RKO (cell line): Measurements from ENCODE around the gene RPEL1.
"Not testable (repeated sequence)": the region's sequence is repeated elsewhere in the genome, so short reads cannot be mapped to it uniquely, and the experiment has no call there.

ENCODE experiments used
- DNase-seq: peaks from one replicate; pipeline ENCODE4 v3.0.0-alpha.2; 2016; ENCODE audit warnings: low spot score

RPEL1 gene

DNA sequence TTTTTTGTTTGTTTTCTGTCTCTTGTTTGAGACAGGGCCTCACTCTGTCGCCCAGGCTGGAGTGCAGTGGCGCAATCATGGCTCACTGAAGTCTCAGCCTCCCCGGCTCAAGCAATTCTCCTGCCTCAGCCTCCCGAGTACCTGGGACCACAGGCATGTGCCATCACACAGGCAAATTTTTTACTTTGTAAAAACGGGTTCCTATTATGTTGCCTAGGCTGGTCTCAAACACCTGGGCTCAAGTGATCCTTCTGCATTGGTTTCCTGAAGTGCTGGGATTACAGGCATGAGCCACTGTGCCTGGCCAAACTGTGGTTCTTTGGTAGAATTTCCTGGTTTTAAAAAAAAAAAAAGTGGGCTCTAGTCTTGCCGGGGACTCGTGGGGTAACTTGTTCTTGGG, at the start of gene RPEL1:
Gene RPEL1 (plus strand): TSS at position 301 of the 400 bp plus-strand sequence. CDS start 110 bp downstream, outside the sequence.
- not testable (repeated sequence) for DNase-seq

DNA sequence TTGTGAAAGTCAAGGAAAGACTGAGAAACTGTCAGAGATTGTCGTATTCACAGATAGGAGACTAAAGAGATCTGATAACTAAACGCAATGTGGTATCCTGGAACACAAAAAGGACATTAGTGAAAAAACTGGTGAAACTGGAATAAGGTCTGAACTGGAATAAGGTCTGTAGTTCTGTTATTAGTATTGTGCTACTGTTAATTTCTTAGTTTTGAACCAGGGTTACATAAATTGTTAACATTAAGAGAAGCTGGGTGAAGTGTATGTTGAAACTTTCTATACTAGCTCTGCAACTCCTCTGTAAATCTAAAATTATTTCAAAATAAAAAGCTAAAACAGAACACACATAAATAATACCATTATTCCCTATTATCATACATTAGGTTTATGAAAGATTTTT, 49.2 kb upstream of the RPEL1 start:
- no peak for DNase-seq

DNA sequence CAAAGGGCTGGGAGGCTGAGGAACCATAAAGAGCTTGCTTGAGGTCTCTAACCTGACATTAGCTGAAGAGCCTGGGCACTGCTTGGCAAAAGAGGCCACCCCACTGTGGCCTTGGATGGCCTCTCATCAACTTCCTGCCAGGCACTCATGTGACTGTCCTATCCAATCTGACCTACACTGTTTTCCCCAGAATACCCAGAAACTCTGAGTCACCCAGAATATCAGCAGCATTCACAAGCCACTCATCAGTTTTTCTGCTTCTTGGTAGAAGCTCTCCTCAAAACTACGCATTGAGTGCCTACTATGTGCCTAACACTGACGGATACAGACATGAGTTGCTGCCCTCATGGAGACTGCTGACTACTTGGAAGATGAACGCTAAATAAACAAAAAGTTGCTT, 48.5 kb upstream of the RPEL1 start:
- DNase-seq = peak; percentile 85

DNA sequence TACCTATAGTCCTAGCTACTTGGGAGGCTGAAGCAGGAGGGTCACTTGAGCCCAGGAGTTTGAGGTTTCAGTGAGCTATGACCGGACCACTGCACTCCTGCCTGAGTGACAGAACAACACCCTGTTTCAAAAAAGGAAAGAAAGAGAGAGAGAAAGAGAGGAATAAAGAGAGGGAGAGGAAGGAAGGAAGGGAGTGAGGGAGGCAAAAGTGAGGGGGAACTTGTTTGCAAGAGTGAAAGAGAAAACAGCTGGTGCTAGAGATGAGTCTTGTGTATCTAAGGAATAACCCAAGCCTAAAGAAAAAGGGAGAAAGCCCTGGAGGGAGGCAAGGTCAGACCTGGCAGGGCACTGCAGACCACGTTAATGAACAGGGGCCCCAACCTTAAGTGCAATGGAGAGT, 47.8 kb upstream of the RPEL1 start:
- no peak for DNase-seq

DNA sequence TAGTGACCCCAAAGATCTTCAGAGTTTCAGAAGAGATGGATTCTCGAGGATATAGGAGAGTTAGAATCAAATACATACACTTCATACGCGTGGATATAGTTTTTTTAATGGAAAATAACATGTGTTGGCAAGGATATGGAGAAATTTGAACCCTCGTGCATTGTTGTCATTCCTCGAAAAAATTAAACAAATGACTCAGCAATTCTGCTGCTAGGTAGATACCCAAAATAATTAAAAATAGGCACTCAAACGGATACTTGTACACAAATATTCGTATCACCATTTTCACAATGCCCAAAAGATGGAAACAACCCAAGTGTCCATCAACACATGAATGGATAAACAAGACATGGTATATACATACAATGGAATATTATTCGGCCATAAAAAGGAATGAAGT, 47.0 kb upstream of the RPEL1 start:
- no peak for DNase-seq

DNA sequence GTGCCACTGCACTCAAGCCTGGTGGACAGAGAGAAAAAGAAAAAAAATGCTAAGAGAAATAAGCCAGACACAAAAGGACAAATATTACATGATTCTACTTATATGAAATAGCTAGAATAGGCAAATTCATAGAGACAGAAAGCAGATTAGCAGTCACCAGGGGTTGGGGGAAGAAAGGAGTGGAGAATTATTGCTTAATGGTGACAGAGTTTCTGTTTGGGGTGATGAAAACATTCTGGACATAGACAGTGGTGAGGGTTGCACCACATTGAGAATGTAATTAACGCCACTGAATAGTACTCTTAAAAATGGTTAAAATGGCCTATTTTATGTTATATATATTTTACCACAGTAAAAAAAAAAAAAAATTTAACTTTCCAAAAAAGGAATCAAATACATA, 46.2 kb upstream of the RPEL1 start:
- no peak for DNase-seq

DNA sequence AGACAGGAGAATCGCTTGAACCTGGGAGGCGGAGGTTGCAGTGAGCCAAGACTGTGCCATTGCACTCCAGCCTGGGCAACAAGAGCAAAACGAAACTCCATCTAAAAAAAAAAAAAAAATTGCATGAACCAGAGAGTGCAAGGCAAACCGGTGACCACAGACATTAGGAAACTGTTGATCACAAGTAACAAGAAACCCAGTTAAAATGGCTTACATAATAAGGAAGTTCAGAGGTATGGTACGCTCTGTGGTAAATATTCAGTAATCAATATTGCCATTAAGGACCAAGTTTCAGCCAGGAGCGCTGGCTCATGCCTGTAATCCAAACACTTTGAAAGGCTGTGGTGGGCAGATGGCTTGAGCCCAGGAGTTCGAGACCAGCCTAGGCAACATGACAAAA, 43.4 kb upstream of the RPEL1 start:
- no peak for DNase-seq

DNA sequence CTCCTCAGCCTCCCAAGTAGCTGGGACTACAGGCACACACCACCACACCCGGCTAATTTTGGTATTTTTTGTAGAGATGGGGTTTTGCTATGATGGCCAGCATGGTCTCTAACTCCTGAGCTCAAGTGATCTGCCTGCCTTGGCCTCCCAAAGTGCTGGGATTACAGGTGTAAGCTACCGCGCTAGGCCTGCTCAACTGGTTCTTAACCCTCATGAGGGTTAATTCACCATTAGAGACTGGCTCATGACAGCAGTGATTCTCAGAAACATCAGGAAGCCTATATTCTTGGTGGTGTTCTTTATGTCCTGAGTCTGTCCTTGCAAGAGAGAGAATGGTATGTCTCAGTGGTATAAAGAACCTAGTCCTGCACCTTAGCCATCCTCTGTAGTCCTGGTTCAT, 42.2 kb upstream of the RPEL1 start:
- DNase-seq = no peak

DNA sequence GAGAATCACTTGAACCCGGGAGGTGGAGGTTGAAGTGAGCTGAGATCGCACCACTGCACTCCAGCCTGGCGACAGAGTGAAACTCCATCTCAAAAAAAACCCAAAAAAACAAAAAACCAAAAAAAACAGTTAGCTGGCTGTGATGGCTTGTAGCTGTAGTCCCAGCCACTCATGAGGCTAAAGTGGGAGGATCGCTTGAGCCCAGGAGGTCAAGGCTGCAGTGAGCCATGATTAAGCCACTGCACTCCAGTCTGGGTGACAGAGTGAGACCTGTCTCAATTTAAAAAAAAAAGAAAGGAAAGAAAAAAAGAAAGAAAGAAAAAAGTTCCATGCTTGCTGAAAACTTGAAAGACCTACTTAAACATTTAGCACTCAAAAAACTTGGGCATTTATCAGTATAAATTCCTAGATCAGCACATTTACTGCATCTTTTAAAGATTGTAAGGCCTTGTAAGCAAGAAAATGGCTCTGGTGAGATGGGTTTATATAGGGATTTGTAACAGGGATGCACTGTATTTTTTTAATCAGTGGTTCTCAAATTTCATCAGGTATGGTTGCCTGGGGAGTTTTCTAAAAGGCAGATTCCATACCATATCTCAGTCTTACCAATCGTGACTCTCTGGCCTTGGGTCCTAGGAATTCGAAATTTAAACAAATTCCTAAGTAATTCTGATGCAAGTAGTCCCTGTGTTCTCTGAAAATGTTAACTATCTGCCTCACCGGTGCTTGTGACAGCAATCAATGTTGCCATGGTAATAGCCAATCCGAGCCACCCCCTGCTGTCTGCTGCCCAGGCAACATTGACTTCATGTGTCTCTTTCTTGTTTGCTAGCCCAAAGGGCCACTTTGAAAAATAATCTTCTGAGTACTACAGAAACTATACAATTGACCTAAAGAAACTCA, 41.1 kb upstream of the RPEL1 start:
- DNase-seq = no peak

DNA sequence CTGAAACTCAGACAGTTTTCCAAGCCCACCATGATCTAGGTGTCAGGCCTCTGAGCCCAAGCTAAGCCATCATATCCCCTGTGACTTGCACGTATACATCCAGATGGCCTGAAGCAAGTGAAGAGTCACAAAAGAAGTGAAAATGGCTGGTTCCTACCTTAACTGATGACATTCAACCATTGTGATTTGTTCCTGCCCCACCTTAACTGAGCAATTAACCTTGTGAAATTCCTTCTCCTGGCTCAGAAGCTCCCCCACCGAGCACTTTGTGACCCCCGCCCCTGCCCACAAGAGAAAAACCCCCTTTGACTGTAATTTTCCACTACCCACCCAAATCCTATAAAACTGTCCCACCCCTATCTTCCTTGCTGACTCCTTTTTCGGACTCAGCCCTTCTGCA, 40.3 kb upstream of the RPEL1 start:
- not testable (repeated sequence) for DNase-seq

DNA sequence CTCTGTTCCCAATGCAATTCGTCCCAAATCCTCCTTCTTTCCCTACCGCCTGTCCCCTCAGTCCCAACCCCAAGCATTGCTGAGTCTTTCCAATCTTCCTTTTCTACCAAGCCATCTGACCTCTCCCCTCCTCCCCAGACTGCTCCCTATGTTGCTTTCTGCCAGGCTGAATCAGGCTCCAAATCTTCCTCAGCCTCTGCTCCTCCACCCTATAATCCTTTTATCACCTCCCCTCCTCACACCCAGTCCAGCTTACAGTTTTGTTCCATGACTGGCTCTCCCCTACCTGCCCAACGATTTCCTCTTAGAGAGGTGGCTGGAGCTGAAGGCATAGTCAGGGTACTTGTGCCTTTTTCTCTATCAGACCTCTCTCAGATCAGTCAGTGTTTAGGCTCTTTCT, 39.0 kb upstream of the RPEL1 start:
- not testable (repeated sequence) for DNase-seq

DNA sequence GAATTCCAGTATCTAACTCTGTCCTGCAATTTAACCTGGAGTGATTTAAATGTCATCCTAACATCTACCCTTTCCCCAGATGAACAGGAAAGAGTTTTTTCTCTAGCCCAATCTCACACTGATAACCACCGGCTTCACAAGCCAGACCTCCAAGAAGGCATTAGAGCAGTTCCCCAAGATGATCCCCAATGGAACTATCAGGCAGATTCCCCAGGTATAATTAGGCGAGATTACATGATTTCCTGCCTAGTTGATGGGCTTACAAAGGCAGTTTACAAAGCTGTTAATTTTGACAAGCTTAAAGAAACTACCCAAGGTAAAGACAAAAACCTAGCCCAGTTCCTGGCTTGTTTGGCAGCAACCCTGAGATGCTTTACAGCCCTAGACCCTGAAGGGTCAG, 38.5 kb upstream of the RPEL1 start:
- no peak for DNase-seq

DNA sequence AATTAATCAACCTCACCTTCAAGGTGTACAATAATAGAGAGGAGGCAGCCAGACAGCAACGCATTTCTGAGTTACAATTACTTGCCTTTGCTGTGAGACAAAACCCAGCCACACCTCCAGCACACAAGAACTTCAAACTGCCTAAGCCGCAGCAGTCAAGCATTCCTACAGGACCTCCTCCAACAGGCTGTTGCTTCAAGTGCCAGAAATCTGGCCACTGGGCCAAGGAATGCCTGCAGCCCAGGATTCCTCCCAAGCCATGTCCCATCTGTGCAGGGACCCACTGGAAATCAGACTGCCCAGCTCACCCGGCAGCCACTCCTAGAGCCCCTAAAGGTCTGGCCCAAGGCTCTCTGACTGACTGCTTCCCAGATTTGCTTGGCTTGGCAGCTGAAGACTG, 38.0 kb upstream of the RPEL1 start:
- not testable (repeated sequence) for DNase-seq

DNA sequence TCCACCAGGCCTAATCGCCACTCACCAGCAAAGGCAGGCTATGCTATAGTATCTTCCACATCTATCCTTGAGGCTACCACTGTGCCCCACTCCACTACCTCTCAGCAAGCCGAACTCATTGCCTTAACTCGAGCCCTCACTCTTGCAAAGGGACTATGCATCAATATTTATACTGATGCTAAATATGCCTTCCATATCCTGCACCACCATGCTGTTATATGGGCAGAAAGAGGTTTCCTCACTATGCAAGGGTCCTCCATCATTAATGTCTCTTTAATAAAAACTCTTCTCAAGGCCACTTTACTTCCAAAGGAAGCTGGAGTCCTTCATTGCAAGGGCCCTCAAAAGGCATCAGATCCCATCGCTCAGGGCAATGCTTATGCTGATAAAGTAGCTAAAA, 35.4 kb upstream of the RPEL1 start:
- not testable (repeated sequence) for DNase-seq

DNA sequence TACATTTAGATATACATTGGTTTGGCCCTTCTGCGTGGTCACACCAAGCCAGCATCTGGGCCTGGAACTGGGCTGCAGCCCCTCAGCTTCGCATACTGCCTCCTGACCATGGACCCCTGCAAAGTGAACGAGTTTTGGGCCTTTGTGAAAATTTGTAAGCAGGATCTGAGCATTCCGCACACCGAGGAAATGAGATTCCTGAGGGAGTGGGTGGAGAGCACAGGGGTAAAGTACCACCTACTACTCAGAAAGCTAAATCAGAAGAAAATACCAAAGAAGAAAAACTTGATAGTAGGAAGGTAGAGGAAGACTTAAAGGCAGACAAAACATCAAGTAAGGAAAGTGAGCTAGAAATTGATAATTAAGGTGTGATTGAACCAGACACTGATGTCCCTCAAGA, 30.1 kb upstream of the RPEL1 start:
- DNase-seq = no peak

DNA sequence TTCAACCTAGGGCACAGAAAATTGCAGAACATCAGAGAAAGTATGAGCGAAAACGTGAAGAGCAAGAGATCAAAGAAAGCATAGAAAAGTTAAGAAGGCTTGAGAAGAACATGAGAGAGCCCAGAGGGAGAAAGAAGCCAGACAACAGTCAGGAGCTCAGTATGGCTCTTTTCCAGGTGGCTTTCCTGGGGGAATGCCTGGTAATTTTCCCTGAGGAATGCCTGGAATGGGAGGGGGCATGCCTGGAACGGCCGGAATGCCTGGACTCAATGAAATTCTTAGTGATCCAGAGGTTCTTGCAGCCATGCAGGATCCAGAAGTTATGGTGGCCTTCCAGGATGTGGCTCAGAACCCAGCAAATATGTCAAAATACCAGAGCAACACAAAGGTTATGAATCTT, 29.3 kb upstream of the RPEL1 start:
- not testable (repeated sequence) for DNase-seq

DNA sequence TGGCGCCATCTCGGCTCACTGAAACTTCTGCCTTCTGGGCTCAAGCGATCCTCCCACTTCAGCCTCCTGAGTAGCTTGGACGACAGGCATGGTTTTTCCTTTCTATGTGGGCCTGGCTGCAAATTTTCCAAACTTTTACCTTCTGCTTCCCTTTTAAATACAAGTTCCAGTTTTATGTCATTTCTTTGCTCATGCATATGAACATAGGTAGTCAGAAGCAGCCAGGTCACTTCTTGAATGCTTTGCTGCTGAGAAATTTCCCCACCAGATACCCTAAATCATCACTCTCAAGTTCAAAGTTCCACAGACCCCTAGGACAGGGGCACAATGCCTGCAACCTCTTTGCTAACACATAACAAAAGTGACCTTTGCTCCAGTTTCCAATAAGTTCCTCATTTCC, 21.6 kb upstream of the RPEL1 start:
- no peak for DNase-seq

DNA sequence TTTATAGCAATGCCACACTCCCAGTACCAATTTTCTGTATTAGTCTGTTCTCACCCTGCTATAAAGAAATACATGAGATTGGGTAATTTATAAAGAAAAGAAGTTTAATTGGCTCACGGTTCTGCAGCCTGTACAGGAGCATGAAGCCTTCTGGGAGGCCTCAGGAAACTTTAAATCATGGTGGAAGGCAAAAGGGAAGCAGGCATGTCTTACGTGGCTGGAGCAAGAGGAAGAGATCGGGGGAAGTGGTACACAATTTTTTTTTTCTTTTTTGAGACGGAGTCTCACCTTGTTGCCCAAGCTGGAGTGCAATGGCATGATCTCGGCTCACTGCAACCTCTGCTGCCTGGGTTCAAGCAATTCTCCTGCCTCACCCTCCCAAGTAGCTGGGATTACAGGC, 21.0 kb upstream of the RPEL1 start:
- DNase-seq = not testable (repeated sequence)

DNA sequence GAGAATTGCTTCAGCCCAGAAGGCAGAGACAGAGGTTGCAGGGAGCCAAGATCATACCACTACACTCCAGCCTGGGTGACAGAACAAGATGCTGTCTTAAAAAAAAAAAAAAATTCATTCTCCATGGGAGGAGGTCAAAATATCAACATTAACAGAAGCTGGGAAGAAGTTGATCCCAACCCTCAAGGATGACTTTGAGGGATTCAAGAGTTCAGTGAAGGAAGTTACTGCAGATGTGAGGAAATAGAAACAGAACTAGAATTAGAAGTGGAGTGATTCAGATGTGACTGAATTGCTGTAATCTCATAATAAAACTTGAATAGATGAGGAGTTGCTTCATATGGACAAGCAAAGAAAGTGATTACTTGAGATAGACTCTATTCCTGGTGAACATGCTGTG, 19.7 kb upstream of the RPEL1 start:
- DNase-seq = no peak

DNA sequence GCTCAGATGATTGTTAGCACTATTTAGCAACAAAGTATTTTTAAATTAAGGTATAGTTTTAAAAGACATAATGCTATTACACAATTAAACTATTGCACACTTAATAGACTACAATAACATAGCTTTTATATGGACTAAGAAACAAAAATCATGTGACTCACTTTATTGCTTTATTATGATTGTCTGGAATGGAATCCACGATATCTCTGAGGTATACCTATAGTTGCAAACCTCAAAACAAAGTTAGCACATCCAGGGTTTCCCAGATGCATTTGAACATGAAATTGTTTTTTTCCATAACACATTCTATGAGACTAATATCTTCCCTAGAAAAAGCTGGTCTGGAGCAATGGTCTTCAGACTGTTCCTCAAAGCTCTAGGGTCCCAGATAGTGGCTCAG, 18.3 kb upstream of the RPEL1 start:
- DNase-seq = no peak

DNA sequence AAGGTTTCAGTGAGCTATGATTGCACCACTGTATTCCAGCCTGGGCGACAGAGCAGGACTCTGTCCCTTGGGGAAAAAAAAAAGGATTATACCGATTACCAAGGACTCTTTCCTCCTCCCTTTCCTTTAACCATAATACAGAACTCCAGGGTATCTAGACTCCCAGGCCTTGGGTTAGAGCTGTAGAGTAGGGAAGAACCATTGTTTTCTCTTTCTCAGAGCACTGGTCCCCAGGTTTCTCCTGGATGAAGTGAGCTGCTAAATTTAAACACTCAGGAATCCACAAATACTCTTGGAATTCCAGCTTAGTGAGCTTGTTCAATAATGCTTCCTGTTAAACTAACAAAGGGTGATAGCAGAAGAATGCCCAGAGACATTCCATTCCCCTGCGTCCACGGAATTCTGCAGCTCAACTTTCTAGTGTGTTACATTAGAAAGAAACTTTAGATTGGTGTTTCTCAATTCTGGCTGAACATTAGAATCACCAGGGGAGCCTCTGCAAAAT, 14.6 kb upstream of the RPEL1 start:
- peak; percentile 56 for DNase-seq

DNA sequence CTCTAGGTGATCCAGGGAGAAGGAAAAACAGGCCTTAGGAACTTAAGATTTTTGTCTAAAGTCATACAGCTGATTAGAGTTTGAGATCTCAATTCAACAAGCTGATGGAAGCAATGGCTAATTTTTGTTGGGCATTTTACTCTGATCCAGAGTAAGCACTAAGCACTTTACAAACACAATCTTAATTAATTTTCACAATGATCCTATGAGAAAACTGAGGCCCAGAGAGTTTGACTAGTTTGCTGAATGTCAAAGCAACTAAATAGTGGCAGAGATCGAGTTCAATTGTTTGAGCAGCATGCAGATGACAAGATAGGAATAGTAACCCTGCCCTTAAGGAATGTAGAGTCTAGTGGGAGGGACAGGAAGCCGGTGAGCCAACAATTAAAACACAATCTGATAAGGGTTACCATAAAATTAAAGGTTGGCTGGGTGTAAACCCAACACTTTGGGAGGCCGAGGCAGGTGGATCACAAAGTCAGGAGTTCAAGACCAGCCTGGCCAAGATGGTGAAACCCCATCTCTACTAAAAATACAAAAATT, 13.5 kb upstream of the RPEL1 start:
- no peak for DNase-seq

DNA sequence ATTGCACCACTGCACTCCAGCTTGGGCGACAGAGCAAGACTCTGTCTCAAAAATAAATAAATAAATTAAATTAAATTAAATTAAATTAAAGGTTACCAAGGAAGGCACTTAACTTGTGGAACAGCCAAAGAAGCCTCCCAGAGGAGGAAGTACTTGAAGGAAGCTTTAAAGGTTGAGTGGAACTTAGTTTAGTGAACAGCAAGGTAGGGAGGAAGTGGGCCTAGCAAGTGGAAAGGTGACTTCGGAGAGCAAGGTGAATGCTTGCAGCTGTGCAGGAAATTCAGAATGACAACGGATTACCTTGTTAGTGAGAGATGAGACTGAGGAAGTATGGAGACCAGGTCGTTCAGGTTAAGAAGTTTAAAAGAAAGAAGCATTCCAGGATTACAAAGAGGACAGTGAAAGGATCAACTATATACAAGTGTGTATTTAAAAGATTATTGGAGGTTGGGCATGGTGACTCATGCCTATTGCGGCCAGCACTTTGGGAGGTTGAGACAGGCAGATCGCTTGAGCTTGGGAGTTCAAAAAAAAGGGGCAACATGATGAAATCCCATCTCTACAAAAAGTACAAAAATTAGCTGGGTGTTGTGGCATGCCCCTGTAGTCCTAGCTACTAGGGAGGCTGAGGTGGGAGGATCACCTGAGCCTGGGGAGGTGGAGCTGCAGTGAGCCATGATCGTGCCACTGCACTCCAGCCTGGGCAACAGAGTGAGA, 12.8 kb upstream of the RPEL1 start:
- DNase-seq = no peak
